HCT116 (cell line): ENCODE measurements around the gene NDUFS1. TPM values are rescaled to one million over a fixed set of nuclear protein-coding genes. Genes with fewer than 3 reads are reported as not detected.

Experiments used
- ATAC-seq: fragments of 200-7000 bp; cut with Tn5 transposase; 2 replicates; pipeline ENCODE4 v1.9.1; 2020; ENCODE audit warnings: mild to moderate bottlenecking, moderate library complexity
- BruUV-seq: library from RNA; stranded (reverse); fragments of 400-500 nt; replicated peaks from 2 replicates; lab custom pipeline; 2021; lab: Mats Ljungman, UMichigan
- CTCF ChIA-PET: fragments of 300-600 bp; sonication (Branson Sonifier 250); formaldehyde crosslinking; loops from one replicate; lab custom pipeline; 2021; ENCODE audit warnings: antibody characterized with exemption; lab: Charles Lee
- POLR2A ChIA-PET: fragments of 300-600, 350-600 bp; sonication (Branson Sonifier 250); formaldehyde crosslinking; loops from one replicate; lab custom pipeline; 2021; ENCODE audit warnings: antibody characterized with exemption; lab: Charles Lee
- RAD21 ChIA-PET, 2 experiments: fragments of 300-600 bp; sonication (Branson Sonifier 250); formaldehyde crosslinking; loops; one replicate each; lab custom pipeline; 2023; ENCODE audit warnings: low total read pairs in 2 of 2; ENCODE audit not compliant: uncharacterized antibody in 2 of 2, unreplicated experiment in 2 of 2, low non-redundant PET in 1 of 2; lab: Charles Lee
- DNase-seq: peaks from one replicate; pipeline ENCODE4 v3.0.0-alpha.2; 2010; ENCODE audit warnings: low read depth, low spot score
- H2AFZ ChIP-seq: fragments of 200-600 bp; shearing (Covaris generic), sonication (generic); 2 replicates; pipeline ENCODE4 v1.6.1; 2017; ENCODE audit warnings: low read depth, mixed run types, mixed read lengths, antibody characterized with exemption, low read length; ENCODE audit not compliant: poor library complexity, severe bottlenecking
- H3K27ac ChIP-seq: 2 replicates; pipeline ENCODE4 v1.5.1; 2012; ENCODE audit warnings: low read depth, low read length
- H3K27me3 ChIP-seq: fragments of 200-600 bp; sonication (generic); 2 replicates; pipeline ENCODE4 v1.6.1; 2016; ENCODE audit warnings: mixed run types, low read length, mixed read lengths; ENCODE audit not compliant: insufficient read depth
- H3K36me3 ChIP-seq, 2 experiments: fragments of 200-500 bp in 1 of 2; fragments of 200-600 bp in 1 of 2; sonication (Bioruptor generic) in 1 of 2; sonication (generic) in 1 of 2; 2 replicates each; pipeline versions ENCODE4 v1.5.1 to v1.6.1; 2014 to 2016; ENCODE audit warnings: low read length in 2 of 2, inconsistent platforms in 1 of 2, mixed read lengths in 1 of 2, mixed run types in 1 of 2; ENCODE audit not compliant: insufficient read depth in 2 of 2, control insufficient read depth in 1 of 2
- H3K4me1 ChIP-seq, 2 experiments: fragments of 200-600 bp in 1 of 2; sonication (generic) in 1 of 2; 2 replicates each; pipeline versions ENCODE4 v1.5.1 to v1.6.1; 2012 to 2017; ENCODE audit warnings: low read length in 2 of 2, inconsistent platforms in 1 of 2, mild to moderate bottlenecking in 1 of 2, mixed read lengths in 1 of 2, mixed run types in 1 of 2, moderate library complexity in 1 of 2; ENCODE audit not compliant: insufficient read depth in 2 of 2, control insufficient read depth in 1 of 2
- H3K4me2 ChIP-seq: fragments of 200-600 bp; sonication (generic); 2 replicates; pipeline ENCODE4 v1.6.1; 2017; ENCODE audit warnings: mixed run types, low read length, mixed read lengths
- H3K4me3 ChIP-seq, 2 experiments: fragments of 200-600 bp in 1 of 2; sonication (generic) in 1 of 2; replicated peaks in 1 of 2; 2 replicates each; pipeline ENCODE4 v1.5.1; 2011 to 2016; ENCODE audit warnings: low read length in 2 of 2, control low read depth in 1 of 2, low read depth in 1 of 2, mild to moderate bottlenecking in 1 of 2, mixed read lengths in 1 of 2, mixed run types in 1 of 2
- H3K79me2 ChIP-seq: fragments of 200-600 bp; sonication (generic); 2 replicates; pipeline ENCODE4 v1.6.1; 2017; ENCODE audit warnings: mild to moderate bottlenecking, mixed run types, low read length, moderate library complexity, mixed read lengths; ENCODE audit not compliant: insufficient read depth
- H3K9ac ChIP-seq: fragments of 200-600 bp; sonication (generic); 2 replicates; pipeline ENCODE4 v1.6.1; 2016; ENCODE audit warnings: low read length, mixed read lengths
- H3K9me2 ChIP-seq: fragments of 200-600 bp; sonication (generic), shearing (Covaris generic); 2 replicates; pipeline ENCODE4 v1.6.1; 2017; ENCODE audit warnings: mixed run types, mild to moderate bottlenecking, moderate library complexity; ENCODE audit not compliant: insufficient read depth
- H3K9me3 ChIP-seq, 2 experiments: fragments of 200-500 bp in 1 of 2; fragments of 200-600 bp in 1 of 2; sonication (Bioruptor generic) in 1 of 2; sonication (generic) in 1 of 2; 2 replicates each; pipeline ENCODE4 v1.6.1; 2014 to 2017; ENCODE audit warnings: low read length in 2 of 2, mixed read lengths in 2 of 2, inconsistent platforms in 1 of 2, low read depth in 1 of 2, mild to moderate bottlenecking in 1 of 2, mixed run types in 1 of 2, moderate library complexity in 1 of 2; ENCODE audit not compliant: control insufficient read depth in 1 of 2, insufficient read depth in 1 of 2
- H4K20me1 ChIP-seq: fragments of 200-600 bp; sonication (generic), shearing (Covaris generic); 2 replicates; pipeline ENCODE4 v1.6.1; 2017; ENCODE audit warnings: mixed run types, mild to moderate bottlenecking, moderate library complexity; ENCODE audit not compliant: insufficient read depth
- CBX3 ChIP-seq: IDR thresholded peaks from 2 replicates; pipeline ENCODE4 v1.6.1; 2012; ENCODE audit warnings: low read depth
- EGR1 ChIP-seq: IDR thresholded peaks from 2 replicates; pipeline ENCODE4 v1.6.1; 2012; ENCODE audit warnings: low read depth
- ELF1 ChIP-seq: IDR thresholded peaks from 2 replicates; pipeline ENCODE4 v1.6.1; 2012; ENCODE audit warnings: low read depth, borderline replicate concordance
- EZH2 ChIP-seq: fragments of 200-600 bp; sonication (generic); IDR thresholded peaks from 2 replicates; pipeline ENCODE4 v1.6.1; 2017; ENCODE audit warnings: antibody characterized with exemption, mixed run types
- JUND ChIP-seq: IDR thresholded peaks from 2 replicates; pipeline ENCODE4 v1.6.1; 2012
- MAX ChIP-seq: IDR thresholded peaks from 2 replicates; pipeline ENCODE4 v1.6.1; 2012
- POLR2A ChIP-seq: IDR thresholded peaks from 2 replicates; pipeline ENCODE4 v1.7.0; 2011; ENCODE audit warnings: borderline replicate concordance; ENCODE audit not compliant: insufficient read depth, insufficient read length; ENCODE audit errors: extremely low read depth
- REST ChIP-seq: IDR thresholded peaks from 2 replicates; pipeline ENCODE4 v1.6.1; 2012; ENCODE audit warnings: low read depth
- YY1 ChIP-seq: IDR thresholded peaks from 2 replicates; pipeline ENCODE4 v1.6.1; 2011; ENCODE audit warnings: low read length, low read depth, moderate library complexity, mild to moderate bottlenecking; ENCODE audit not compliant: insufficient replicate concordance; ENCODE audit errors: extremely low read depth
- ZBTB33 ChIP-seq: IDR thresholded peaks from 2 replicates; pipeline ENCODE4 v1.6.1; 2011; ENCODE audit warnings: mild to moderate bottlenecking, low read length, moderate library complexity; ENCODE audit not compliant: insufficient replicate concordance; ENCODE audit errors: extremely low read depth
- ZFX ChIP-seq: fragments of 450-650 bp; IDR thresholded peaks from 2 replicates; pipeline ENCODE4 v1.6.1; 2017
- ZNF274 ChIP-seq: fragments of 200-500 bp; sonication (Bioruptor generic); IDR thresholded peaks from 2 replicates; pipeline ENCODE4 v1.6.1; 2014; ENCODE audit warnings: mild to moderate bottlenecking, low read depth, low read length, inconsistent platforms
- intact Hi-C: fragments of 100-400 bp; cut with micrococcal nuclease; formaldehyde crosslinking; loops from 2 replicates; pipeline ENCODE4 v1.10.0; 2022
- total RNA-seq: library from RNA; stranded (reverse); gene quantifications from one replicate; pipeline ENCODE4 v1.2.1, GENCODE V29; 2021; ENCODE audit not compliant: unreplicated experiment

NDUFS1 gene
- total RNA-seq, 1 experiment from 2014 or later: 86.6 TPM

- TF ChIP-seq ZFX (no peak), CBX3 (no peak), REST (no peak), MAX (no peak), ZNF274 (no peak), EZH2 (no peak), ELF1 (no peak), POLR2A (no peak), JUND (no peak), ZBTB33 (no peak), EGR1 (no peak), YY1 (no peak)
- intact Hi-C loops: no loop called here
- Histone ChIP-seq H3K79me2 (no peaks in the 10 kb centered on the region), H3K36me3 (no peaks in the 10 kb centered on the region), H3K27ac (no peak overlapping the region), H3K9me3 (no peaks in the 10 kb centered on the region), H3K4me2 (no peak overlapping the region), H2AFZ (no peak overlapping the region), H4K20me1 (no peaks in the 10 kb centered on the region), H3K4me3 (no peak overlapping the region), H3K9ac (no peak overlapping the region), H3K27me3 (no peaks in the 10 kb centered on the region), H3K9me2 (no peaks in the 10 kb centered on the region), H3K4me1 (peaks cover 0 to under 1% of the 10 kb centered on the region in 2 experiments; a peak in 1 of 4 replicates)
- ChIA-PET CTCF (no interaction called here), RAD21 (no interaction called here), POLR2A (no interaction called here)
- BruUV-seq: no TSS peak
- DNase-seq (no peak), ATAC-seq (no peak)
Observed at GRCh38 chr2:206176121-206176520, 16.9 kb upstream of the NDUFS1 start.
